ENCODE results near the gene ZNF697.

- TF ChIP-seq, protein P1, sequence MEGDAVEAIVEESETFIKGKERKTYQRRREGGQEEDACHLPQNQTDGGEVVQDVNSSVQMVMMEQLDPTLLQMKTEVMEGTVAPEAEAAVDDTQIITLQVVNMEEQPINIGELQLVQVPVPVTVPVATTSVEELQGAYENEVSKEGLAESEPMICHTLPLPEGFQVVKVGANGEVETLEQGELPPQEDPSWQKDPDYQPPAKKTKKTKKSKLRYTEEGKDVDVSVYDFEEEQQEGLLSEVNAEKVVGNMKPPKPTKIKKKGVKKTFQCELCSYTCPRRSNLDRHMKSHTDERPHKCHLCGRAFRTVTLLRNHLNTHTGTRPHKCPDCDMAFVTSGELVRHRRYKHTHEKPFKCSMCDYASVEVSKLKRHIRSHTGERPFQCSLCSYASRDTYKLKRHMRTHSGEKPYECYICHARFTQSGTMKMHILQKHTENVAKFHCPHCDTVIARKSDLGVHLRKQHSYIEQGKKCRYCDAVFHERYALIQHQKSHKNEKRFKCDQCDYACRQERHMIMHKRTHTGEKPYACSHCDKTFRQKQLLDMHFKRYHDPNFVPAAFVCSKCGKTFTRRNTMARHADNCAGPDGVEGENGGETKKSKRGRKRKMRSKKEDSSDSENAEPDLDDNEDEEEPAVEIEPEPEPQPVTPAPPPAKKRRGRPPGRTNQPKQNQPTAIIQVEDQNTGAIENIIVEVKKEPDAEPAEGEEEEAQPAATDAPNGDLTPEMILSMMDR (IDR thresholded peaks at IDR 0.05), result no peak
- no peak for TF ChIP-seq POLR2A (IDR thresholded peaks at IDR 0.05)
These were observed 16.5 kb downstream of the ZNF697 start for GRCh38 chr1:119631433-119632102.

Data from lower leg skin (tissue), 3 donors.